Adrenal gland (tissue), 12 donors: ENCODE measurements around the gene LYRM2. TPM values are rescaled to one million over a fixed set of nuclear protein-coding genes. Genes with fewer than 3 reads are reported as not detected.

ENCODE experiments used
- DNase-seq, 7 donors: peaks; one replicate each; pipeline ENCODE4 v3.0.0-alpha.2; 2019 to 2020
- H3K27ac ChIP-seq, 5 donors: fragments of 200-600 bp; sonication (generic) in 4 of 5; 1 replicate in 3 of 5; 2 replicates in 2 of 5; pipeline versions ENCODE4 v1.5.1 to v1.8.0; 2016 to 2020; ENCODE audit warnings: mild to moderate bottlenecking in 1 of 5
- H3K27me3 ChIP-seq: fragments of 200-600 bp; 2 replicates; pipeline ENCODE4 v1.8.0; 2021
- H3K36me3 ChIP-seq, 2 donors: fragments of 200-600 bp; replicated peaks in 1 of 2; 1 replicate in 1 of 2; 2 replicates in 1 of 2; pipeline versions ENCODE4 v1.5.1 to v1.8.0; 2018 to 2022
- H3K4me1 ChIP-seq, 2 donors: fragments of 200-600 bp; replicated peaks in 1 of 2; 1 replicate in 1 of 2; 2 replicates in 1 of 2; pipeline versions ENCODE4 v1.5.1 to v1.8.0; 2018 to 2021
- H3K4me3 ChIP-seq, 4 donors: fragments of 200-600 bp; sonication (generic) in 3 of 4; one replicate each; pipeline ENCODE4 v1.5.1; 2016 to 2018
- H3K9me3 ChIP-seq, 3 donors: fragments of 200-600 bp; sonication (generic) in 1 of 3; replicated peaks in 1 of 3; 1 replicate in 2 of 3; 2 replicates in 1 of 3; pipeline versions ENCODE4 v1.5.1 to v1.8.0; 2016 to 2021
- POLR2A ChIP-seq, 2 donors: fragments of 450-650 bp; IDR thresholded peaks; one replicate each; pipeline ENCODE4 v1.6.1; 2017; ENCODE audit warnings: antibody characterized with exemption in 2 of 2, mild to moderate bottlenecking in 2 of 2, moderate library complexity in 1 of 2
- WGBS, 4 donors: extraction: QIAGEN DNeasy Blood & Tissue Kit in 2 of 4; methylation state at CpG; one replicate each; pipeline versions ENCODE4 v1.1.5 to v1.1.7; 2013 to 2017; 5-methylcytosine and 5-hydroxymethylcytosine counted together
- intact Hi-C, 2 donors: fragments of 100-400 bp; cut with DNase I; formaldehyde crosslinking; loops; one replicate each; pipeline versions ENCODE4 v1.14.1 to v1.15.0; 2022 to 2023
- polyA plus RNA-seq, 3 donors: library from polyadenylated mRNA; stranded (reverse); fragments of 200-250 nt in 2 of 3; fragments of 350-450 nt in 1 of 3; fragmentation: Illumina TruSeq in 1 of 3; extraction: RNeasy Lipid Tissue Mini Kit (QIAGEN cat#74804) in 1 of 3; gene quantifications; one replicate each; pipeline ENCODE4 v1.2.3, GENCODE V29; 2013 to 2014
- total RNA-seq, 9 donors: library from RNA; depleted of rRNA in 4 of 9; stranded (reverse); fragments of >200 nt in 4 of 9; fragments of 120-200 nt in 1 of 9; fragmentation: NEBNext Ultra II Directional in 1 of 9; extraction: Animal tissue kit (Norgen Biotek cat#: 25700) in 1 of 9; gene quantifications; one replicate each; pipeline versions ENCODE4 v1.1.0 to v1.2.4, GENCODE V29; 2013 to 2023
- TF ChIP-seq, protein P1 (sequence below), 6 experiments: fragments of 450-650 bp in 4 of 6; fragments of 200-600 bp in 2 of 6; sonication (generic) in 1 of 6; IDR thresholded peaks; 1 replicate in 5 of 6; 2 replicates in 1 of 6; pipeline versions ENCODE4 v1.5.1 to v1.8.0; 2016 to 2021; ENCODE audit warnings: antibody characterized with exemption in 6 of 6, mild to moderate bottlenecking in 2 of 6, moderate library complexity in 1 of 6
- donor health status: healthy with polysubstance abuse.
- donor health status: Bipolar disorder and iron deficiency.
- donor health status: DM: yes; HTN: yes; CAD: no.
- donor health status: DM: no; HTN: no; CAD: no.
- donor health status: DM: no; HTN: no; CAD: no.
- donor health status: DM: yes; HTN: yes; CAD: no.

LYRM2 gene
- total and polyA plus RNA-seq, 12 donors: 10.2 to 97.7 (median 40.3) TPM

DNA sequence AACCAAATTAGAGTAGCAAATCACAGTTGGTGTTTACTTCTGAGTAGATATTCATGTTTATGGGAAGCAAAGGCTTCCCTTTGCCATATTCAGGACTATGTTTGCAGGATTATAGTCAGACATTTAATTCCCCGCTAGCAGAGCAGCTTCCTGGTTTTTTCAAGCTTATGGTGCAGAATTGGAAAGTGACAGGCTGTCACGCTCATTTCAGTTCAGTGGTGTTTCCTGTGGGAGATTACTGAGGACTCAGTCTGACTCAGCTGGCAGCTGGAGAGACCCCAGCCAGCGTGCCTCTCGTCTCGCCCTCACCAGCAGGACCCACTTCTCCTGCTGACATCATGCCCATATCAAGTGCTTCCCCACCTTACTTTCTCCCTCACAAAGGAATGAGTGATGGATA lies 85.1 kb downstream of the LYRM2 start:
- WGBS, 4 donors: 86 to 100% (median 88%) methylated on average over 5 of the region's 5 CpGs
- Histone ChIP-seq H3K4me1 (no peaks in the 10 kb centered on the region), H3K27me3 (no peaks in the 10 kb centered on the region), H3K36me3 (no peaks in the 10 kb centered on the region), H3K27ac (no peak overlapping the region), H3K9me3 (no peaks in the 10 kb centered on the region), H3K4me3 (no peak overlapping the region)
- DNase-seq: no peak
- intact Hi-C loops: no loop called here
- TF ChIP-seq, protein P1, sequence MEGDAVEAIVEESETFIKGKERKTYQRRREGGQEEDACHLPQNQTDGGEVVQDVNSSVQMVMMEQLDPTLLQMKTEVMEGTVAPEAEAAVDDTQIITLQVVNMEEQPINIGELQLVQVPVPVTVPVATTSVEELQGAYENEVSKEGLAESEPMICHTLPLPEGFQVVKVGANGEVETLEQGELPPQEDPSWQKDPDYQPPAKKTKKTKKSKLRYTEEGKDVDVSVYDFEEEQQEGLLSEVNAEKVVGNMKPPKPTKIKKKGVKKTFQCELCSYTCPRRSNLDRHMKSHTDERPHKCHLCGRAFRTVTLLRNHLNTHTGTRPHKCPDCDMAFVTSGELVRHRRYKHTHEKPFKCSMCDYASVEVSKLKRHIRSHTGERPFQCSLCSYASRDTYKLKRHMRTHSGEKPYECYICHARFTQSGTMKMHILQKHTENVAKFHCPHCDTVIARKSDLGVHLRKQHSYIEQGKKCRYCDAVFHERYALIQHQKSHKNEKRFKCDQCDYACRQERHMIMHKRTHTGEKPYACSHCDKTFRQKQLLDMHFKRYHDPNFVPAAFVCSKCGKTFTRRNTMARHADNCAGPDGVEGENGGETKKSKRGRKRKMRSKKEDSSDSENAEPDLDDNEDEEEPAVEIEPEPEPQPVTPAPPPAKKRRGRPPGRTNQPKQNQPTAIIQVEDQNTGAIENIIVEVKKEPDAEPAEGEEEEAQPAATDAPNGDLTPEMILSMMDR (IDR thresholded peaks at IDR 0.05): no peak
- no peak for TF ChIP-seq POLR2A (IDR thresholded peaks at IDR 0.05)

DNA sequence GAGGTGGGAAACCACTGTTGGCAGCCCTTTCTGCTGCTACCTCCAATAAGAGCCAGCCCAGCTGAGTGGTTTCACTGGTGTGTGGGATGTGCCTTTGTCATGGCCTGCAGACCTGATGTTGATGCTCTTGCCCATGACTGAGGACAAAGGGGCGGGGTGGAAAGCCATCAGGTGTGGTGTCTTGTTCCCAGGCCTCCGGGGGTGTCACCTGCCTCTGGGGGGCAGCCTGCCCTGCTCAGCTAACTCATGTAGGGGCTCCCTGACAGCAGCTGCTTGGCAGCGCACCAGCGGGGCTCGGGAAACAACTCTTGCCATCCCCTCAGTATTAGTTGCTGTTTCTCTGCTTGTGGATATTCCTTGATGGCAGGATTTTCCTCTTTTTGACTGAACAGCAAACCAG lies 91.3 kb downstream of the LYRM2 start:
- no peaks in the 10 kb centered on the region for H3K4me1 ChIP-seq
- H3K36me3 ChIP-seq: no peaks in the 10 kb centered on the region
- H3K4me3 ChIP-seq: no peak overlapping the region
- no peak for DNase-seq
- H3K27ac ChIP-seq: no peak overlapping the region
- WGBS, 4 donors: 81 to 100% (median 90%) methylated on average over 2 to 5 of the region's 5 CpGs
- H3K27me3 ChIP-seq: no peaks in the 10 kb centered on the region
- H3K9me3 ChIP-seq: no peaks in the 10 kb centered on the region
- intact Hi-C loops: no loop called here
- TF ChIP-seq POLR2A (IDR thresholded peaks at IDR 0.05): no peak
- TF ChIP-seq, protein P1 (IDR thresholded peaks at IDR 0.05): no peak

DNA sequence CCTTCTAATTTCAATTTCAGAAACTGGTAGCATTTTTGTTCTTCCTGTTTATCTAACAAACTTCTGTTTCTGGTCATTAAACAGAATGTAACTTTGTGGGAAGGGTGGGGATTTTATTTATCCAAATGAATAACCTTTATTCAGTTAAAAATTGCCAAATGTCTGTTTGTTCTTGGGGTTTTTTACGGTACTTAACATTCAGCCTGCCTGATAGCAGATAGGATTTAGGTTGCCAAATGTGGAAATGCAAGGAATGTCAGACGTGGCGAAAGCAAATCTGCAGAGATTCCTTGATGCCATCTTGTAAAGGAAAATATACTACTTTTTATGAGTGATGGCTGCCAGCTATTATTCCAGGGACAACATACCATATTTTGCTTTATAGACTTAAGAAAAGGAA lies 95.7 kb downstream of the LYRM2 start:
- H3K4me1 ChIP-seq: no peaks in the 10 kb centered on the region
- no peaks in the 10 kb centered on the region for H3K27me3 ChIP-seq
- intact Hi-C loops: no loop called here
- H3K4me3 ChIP-seq: no peak overlapping the region
- no peaks in the 10 kb centered on the region for H3K36me3 ChIP-seq
- no peak for TF ChIP-seq POLR2A (IDR thresholded peaks at IDR 0.05)
- TF ChIP-seq, protein P1 (IDR thresholded peaks at IDR 0.05): no peak
- no peaks in the 10 kb centered on the region for H3K9me3 ChIP-seq
- H3K27ac ChIP-seq: no peak overlapping the region
- 75 to 86% (median 81%) methylated on average over 3 of the region's 3 CpGs for whole genome bisulfite sequencing, 4 donors
- no peak for DNase-seq

DNA sequence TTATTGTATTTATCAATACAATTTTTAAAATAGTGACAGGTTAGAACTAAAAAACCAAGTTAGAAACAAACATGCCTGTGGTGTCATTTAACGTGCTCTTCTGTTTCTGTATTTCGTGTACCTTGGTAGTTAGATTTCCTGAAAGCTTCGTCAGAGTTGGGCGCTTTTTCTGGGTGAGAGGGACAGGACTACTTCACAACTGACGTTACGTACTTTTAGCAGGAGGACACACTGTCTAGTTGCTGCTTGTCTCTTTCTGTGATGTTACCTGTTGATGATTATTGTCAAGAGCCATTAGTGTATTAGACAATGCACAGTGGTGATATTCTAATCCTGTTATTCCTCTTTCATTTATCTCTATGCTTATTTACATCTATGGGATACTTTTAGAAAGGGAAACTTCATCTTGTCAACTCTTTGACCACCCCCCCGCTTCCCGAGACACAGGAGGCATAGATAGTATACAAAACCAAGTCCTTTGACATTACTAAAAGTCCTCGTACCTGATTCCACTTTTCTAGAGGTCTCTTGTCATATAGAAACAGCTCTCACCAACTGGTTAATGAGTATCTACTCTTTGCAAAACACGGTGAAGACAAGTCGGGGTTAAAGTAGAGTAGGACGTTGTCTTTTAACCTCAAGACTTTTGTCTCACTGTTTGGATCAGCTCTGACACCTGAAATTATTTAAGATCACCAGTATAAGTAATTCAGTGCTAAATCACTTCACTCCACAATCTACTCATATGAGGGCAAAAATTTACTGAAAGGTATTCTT lies 96.3 kb downstream of the LYRM2 start:
- Histone ChIP-seq H3K27me3 (no peaks in the 10 kb centered on the region), H3K27ac (no peak overlapping the region), H3K36me3 (no peaks in the 10 kb centered on the region), H3K9me3 (no peaks in the 10 kb centered on the region), H3K4me1 (no peaks in the 10 kb centered on the region), H3K4me3 (no peak overlapping the region)
- 88 to 91% (median 89%) methylated on average over 12 of the region's 12 CpGs for WGBS, 4 donors
- intact Hi-C loops: no loop called here
- TF ChIP-seq, protein P1 (IDR thresholded peaks at IDR 0.05): no peak
- TF ChIP-seq POLR2A (IDR thresholded peaks at IDR 0.05): no peak
- no peak for DNase-seq
